ENCODE results near the gene PPHLN1.
"Not testable (repeated sequence)": the region's sequence is repeated elsewhere in the genome, so short reads cannot be mapped to it uniquely, and the experiment has no call there.

The PPHLN1 gene

GRCh38 chr12:42372154-42372791 lies 46.3 kb downstream of the PPHLN1 start:
- no peaks in the 10 kb centered on the region for H3K4me1 ChIP-seq (ENCODE audit: control insufficient read depth, insufficient read depth, low read length)
- H3K27me3 ChIP-seq (ENCODE audit: control insufficient read depth in 1 of 2, insufficient read depth in 2 of 2, low read length in 2 of 2) = no peaks in the 10 kb centered on the region
- H3K9ac ChIP-seq (ENCODE audit: low read length in 2 of 2) = no peak overlapping the region
- peaks cover 2 to 5% of the 10 kb centered on the region in 2 donors for H3K36me3 ChIP-seq (ENCODE audit: control insufficient read depth in 2 of 2, insufficient read depth in 2 of 2, low read length in 2 of 2)
- H3K27ac ChIP-seq (ENCODE audit: low read length) = no peak overlapping the region
- H3K4me3 ChIP-seq (ENCODE audit: low read length in 2 of 2) = no peak overlapping the region
- H3K9me3 ChIP-seq (ENCODE audit: control insufficient read depth in 2 of 2, low read length in 2 of 2) = no peaks in the 10 kb centered on the region

GRCh38 chr12:42373669-42374068 lies 47.7 kb downstream of the PPHLN1 start:
- H3K9me3 ChIP-seq (ENCODE audit: control insufficient read depth in 2 of 2, low read length in 2 of 2) = no peaks in the 10 kb centered on the region
- H3K9ac ChIP-seq (ENCODE audit: low read length in 2 of 2) = no peak overlapping the region
- no peaks in the 10 kb centered on the region for H3K4me1 ChIP-seq (ENCODE audit: control insufficient read depth, insufficient read depth, low read length)
- H3K4me3 ChIP-seq (ENCODE audit: low read length in 2 of 2) = no peak overlapping the region
- peaks cover 2 to 5% of the 10 kb centered on the region in 2 donors for H3K36me3 ChIP-seq (ENCODE audit: control insufficient read depth in 2 of 2, insufficient read depth in 2 of 2, low read length in 2 of 2)
- H3K27me3 ChIP-seq (ENCODE audit: control insufficient read depth in 1 of 2, insufficient read depth in 2 of 2, low read length in 2 of 2) = no peaks in the 10 kb centered on the region
- H3K27ac ChIP-seq (ENCODE audit: low read length) = no peak overlapping the region

- Histone ChIP-seq H3K27ac (ENCODE audit: low read length) (no peak overlapping the region), H3K9ac (ENCODE audit: low read length in 2 of 2) (no peak overlapping the region), H3K4me3 (ENCODE audit: low read length in 2 of 2) (no peak overlapping the region), H3K27me3 (ENCODE audit: control insufficient read depth in 1 of 2, insufficient read depth in 2 of 2, low read length in 2 of 2) (no peaks in the 10 kb centered on the region), H3K9me3 (ENCODE audit: control insufficient read depth in 2 of 2, low read length in 2 of 2) (no peaks in the 10 kb centered on the region), H3K4me1 (ENCODE audit: control insufficient read depth, insufficient read depth, low read length) (no peaks in the 10 kb centered on the region), H3K36me3 (ENCODE audit: control insufficient read depth in 2 of 2, insufficient read depth in 2 of 2, low read length in 2 of 2) (peaks cover 2 to 9% of the 10 kb centered on the region in 2 donors)
Observed at GRCh38 chr12:42380733-42381132, 54.8 kb downstream of the PPHLN1 start.

GRCh38 chr12:42382013-42382696 lies 56.2 kb downstream of the PPHLN1 start:
- Histone ChIP-seq H3K27me3 (ENCODE audit: control insufficient read depth in 1 of 2, insufficient read depth in 2 of 2, low read length in 2 of 2) (no peaks in the 10 kb centered on the region), H3K4me3 (ENCODE audit: low read length in 2 of 2) (no peak overlapping the region), H3K36me3 (ENCODE audit: control insufficient read depth in 2 of 2, insufficient read depth in 2 of 2, low read length in 2 of 2) (peaks cover 0 to 6% of the 10 kb centered on the region in 2 donors), H3K4me1 (ENCODE audit: control insufficient read depth, insufficient read depth, low read length) (no peaks in the 10 kb centered on the region), H3K9me3 (ENCODE audit: control insufficient read depth in 2 of 2, low read length in 2 of 2) (no peaks in the 10 kb centered on the region), H3K9ac (ENCODE audit: low read length in 2 of 2) (no peak overlapping the region), H3K27ac (ENCODE audit: low read length) (no peak overlapping the region)

- Histone ChIP-seq H3K27me3 (ENCODE audit: control insufficient read depth in 1 of 2, insufficient read depth in 2 of 2, low read length in 2 of 2) (no peaks in the 10 kb centered on the region), H3K4me1 (ENCODE audit: control insufficient read depth, insufficient read depth, low read length) (no peaks in the 10 kb centered on the region), H3K9me3 (ENCODE audit: control insufficient read depth in 2 of 2, low read length in 2 of 2) (no peaks in the 10 kb centered on the region), H3K36me3 (ENCODE audit: control insufficient read depth in 2 of 2, insufficient read depth in 2 of 2, low read length in 2 of 2) (peaks cover 6 to 9% of the 10 kb centered on the region in 2 donors), H3K9ac (ENCODE audit: low read length in 2 of 2) (no peak overlapping the region), H3K4me3 (ENCODE audit: low read length in 2 of 2) (no peak overlapping the region), H3K27ac (ENCODE audit: low read length) (no peak overlapping the region)
Observed at GRCh38 chr12:42385326-42385841, 59.4 kb downstream of the PPHLN1 start.

GRCh38 chr12:42386308-42386707 lies 60.3 kb downstream of the PPHLN1 start:
- no peaks in the 10 kb centered on the region for H3K4me1 ChIP-seq (ENCODE audit: control insufficient read depth, insufficient read depth, low read length)
- no peaks in the 10 kb centered on the region for H3K27me3 ChIP-seq (ENCODE audit: control insufficient read depth in 1 of 2, insufficient read depth in 2 of 2, low read length in 2 of 2)
- H3K27ac ChIP-seq (ENCODE audit: low read length) = no peak overlapping the region
- no peak overlapping the region for H3K4me3 ChIP-seq (ENCODE audit: low read length in 2 of 2)
- peaks cover 6 to 9% of the 10 kb centered on the region in 2 donors for H3K36me3 ChIP-seq (ENCODE audit: control insufficient read depth in 2 of 2, insufficient read depth in 2 of 2, low read length in 2 of 2)
- H3K9me3 ChIP-seq (ENCODE audit: control insufficient read depth in 2 of 2, low read length in 2 of 2) = no peaks in the 10 kb centered on the region
- H3K9ac ChIP-seq (ENCODE audit: low read length in 2 of 2) = no peak overlapping the region

GRCh38 chr12:42388086-42388485 lies 62.1 kb downstream of the PPHLN1 start:
- not testable (repeated sequence) for H3K27me3 ChIP-seq (ENCODE audit: control insufficient read depth in 1 of 2, insufficient read depth in 2 of 2, low read length in 2 of 2); H3K9ac ChIP-seq (ENCODE audit: low read length in 2 of 2); H3K27ac ChIP-seq (ENCODE audit: low read length); H3K4me1 ChIP-seq (ENCODE audit: control insufficient read depth, insufficient read depth, low read length); H3K4me3 ChIP-seq (ENCODE audit: low read length in 2 of 2); H3K36me3 ChIP-seq (ENCODE audit: control insufficient read depth in 2 of 2, insufficient read depth in 2 of 2, low read length in 2 of 2); H3K9me3 ChIP-seq (ENCODE audit: control insufficient read depth in 2 of 2, low read length in 2 of 2)

GRCh38 chr12:42394429-42394828 lies 68.5 kb downstream of the PPHLN1 start:
- Histone ChIP-seq H3K9ac (ENCODE audit: low read length in 2 of 2) (no peak overlapping the region), H3K4me1 (ENCODE audit: control insufficient read depth, insufficient read depth, low read length) (no peaks in the 10 kb centered on the region), H3K4me3 (ENCODE audit: low read length in 2 of 2) (no peak overlapping the region), H3K36me3 (ENCODE audit: control insufficient read depth in 2 of 2, insufficient read depth in 2 of 2, low read length in 2 of 2) (no peaks in the 10 kb centered on the region), H3K27ac (ENCODE audit: low read length) (no peak overlapping the region), H3K27me3 (ENCODE audit: control insufficient read depth in 1 of 2, insufficient read depth in 2 of 2, low read length in 2 of 2) (no peaks in the 10 kb centered on the region), H3K9me3 (ENCODE audit: control insufficient read depth in 2 of 2, low read length in 2 of 2) (no peaks in the 10 kb centered on the region)

GRCh38 chr12:42396473-42397259 lies 70.7 kb downstream of the PPHLN1 start:
- Histone ChIP-seq H3K9ac (ENCODE audit: low read length in 2 of 2) (no peak overlapping the region), H3K27ac (ENCODE audit: low read length) (no peak overlapping the region), H3K9me3 (ENCODE audit: control insufficient read depth in 2 of 2, low read length in 2 of 2) (no peaks in the 10 kb centered on the region), H3K36me3 (ENCODE audit: control insufficient read depth in 2 of 2, insufficient read depth in 2 of 2, low read length in 2 of 2) (peaks cover 0 to 4% of the 10 kb centered on the region in 2 donors), H3K27me3 (ENCODE audit: control insufficient read depth in 1 of 2, insufficient read depth in 2 of 2, low read length in 2 of 2) (no peaks in the 10 kb centered on the region), H3K4me3 (ENCODE audit: low read length in 2 of 2) (no peak overlapping the region), H3K4me1 (ENCODE audit: control insufficient read depth, insufficient read depth, low read length) (no peaks in the 10 kb centered on the region)

- Histone ChIP-seq H3K36me3 (ENCODE audit: control insufficient read depth in 2 of 2, insufficient read depth in 2 of 2, low read length in 2 of 2) (peaks cover 0 to 4% of the 10 kb centered on the region in 2 donors), H3K27ac (ENCODE audit: low read length) (no peak overlapping the region), H3K9ac (ENCODE audit: low read length in 2 of 2) (no peak overlapping the region)
Observed at GRCh38 chr12:42402821-42403411, 76.9 kb downstream of the PPHLN1 start.

More at GRCh38 chr12:42402821-42403411, 76.9 kb downstream of the PPHLN1 start:
- Histone ChIP-seq H3K4me1 (ENCODE audit: control insufficient read depth, insufficient read depth, low read length) (no peaks in the 10 kb centered on the region), H3K4me3 (ENCODE audit: low read length in 2 of 2) (no peak overlapping the region), H3K9me3 (ENCODE audit: control insufficient read depth in 2 of 2, low read length in 2 of 2) (no peaks in the 10 kb centered on the region), H3K27me3 (ENCODE audit: control insufficient read depth in 1 of 2, insufficient read depth in 2 of 2, low read length in 2 of 2) (no peaks in the 10 kb centered on the region)
